HG03139 (cell line): ENCODE data around the gene MYPN.
"Not testable (repeated sequence)": the region's sequence is repeated elsewhere in the genome, so short reads cannot be mapped to it uniquely, and the experiment has no call there.

Source experiments
- ATAC-seq: cut with Tn5 transposase; IDR thresholded peaks from one replicate; pipeline ENCODE4 v1.9.1; 2021; ENCODE audit not compliant: unreplicated experiment

The MYPN gene

DNA sequence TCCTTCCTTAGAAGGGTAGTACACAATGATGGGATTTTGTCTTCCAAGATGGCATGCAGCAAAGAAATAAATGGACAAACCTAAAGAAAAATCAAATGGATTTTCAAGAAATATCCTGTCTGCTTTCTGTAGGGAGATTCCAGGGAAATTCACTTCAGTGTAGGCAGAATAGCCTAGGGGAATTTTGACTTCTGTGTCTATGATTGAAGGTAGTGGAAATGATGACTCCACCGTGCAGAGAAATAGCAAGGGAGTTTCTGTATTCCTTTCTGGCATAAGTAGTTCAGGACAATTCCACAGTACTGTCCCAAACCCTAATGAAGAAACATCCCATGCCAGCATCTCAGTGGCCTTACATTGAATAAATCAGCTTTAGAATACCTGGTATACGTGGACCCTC is 113.1 kb downstream of the MYPN start:
- ATAC-seq: no peak

DNA sequence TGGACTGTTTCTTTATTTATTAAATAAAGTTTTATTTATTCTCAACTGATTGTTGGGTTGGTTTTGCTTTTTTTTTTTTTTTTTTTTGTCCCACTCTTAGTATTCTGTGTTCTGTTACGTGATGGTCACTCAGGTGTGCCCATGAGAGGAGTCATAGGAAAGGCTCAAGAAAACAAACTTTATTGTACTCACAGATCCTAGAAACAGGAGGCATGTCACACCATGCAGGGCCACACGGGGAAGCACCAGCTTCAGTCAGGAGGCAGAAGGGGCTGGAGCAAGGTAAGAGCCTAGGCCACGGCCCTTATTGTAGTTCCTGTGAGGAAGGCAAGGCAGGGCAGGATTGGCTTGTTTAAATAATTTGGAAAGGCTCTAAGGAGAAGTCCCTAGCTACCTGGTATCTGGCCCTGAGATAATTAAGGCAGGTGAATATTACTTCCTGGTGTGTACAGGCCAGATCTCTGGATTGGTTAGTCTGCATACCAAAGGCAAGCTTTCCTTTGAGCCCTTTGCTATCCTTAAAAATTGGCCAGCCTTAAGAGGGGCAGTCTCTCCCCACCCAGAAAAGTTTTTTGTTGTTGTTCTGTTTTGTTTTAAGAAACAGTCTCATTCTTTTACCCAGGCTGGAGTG is 114.4 kb downstream of the MYPN start:
- ATAC-seq: no peak

DNA sequence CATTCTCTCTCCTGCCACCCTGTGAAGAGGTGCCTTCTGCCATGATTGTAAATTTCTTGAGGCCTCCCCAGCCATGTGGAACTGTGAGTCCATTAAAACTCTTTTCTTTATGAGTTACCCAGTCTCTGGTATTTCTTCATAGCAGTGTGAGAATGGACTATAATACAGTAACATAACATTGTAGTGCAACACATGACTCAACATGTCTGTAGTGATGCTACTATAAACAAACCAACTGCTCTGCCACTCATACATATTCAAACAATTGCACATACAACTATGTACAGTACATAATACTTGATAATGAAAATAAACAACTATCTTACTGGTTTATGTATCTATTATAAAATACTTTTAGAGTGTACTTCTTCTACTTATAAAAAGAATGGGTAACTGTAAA is 115.5 kb downstream of the MYPN start:
- no peak for ATAC-seq

DNA sequence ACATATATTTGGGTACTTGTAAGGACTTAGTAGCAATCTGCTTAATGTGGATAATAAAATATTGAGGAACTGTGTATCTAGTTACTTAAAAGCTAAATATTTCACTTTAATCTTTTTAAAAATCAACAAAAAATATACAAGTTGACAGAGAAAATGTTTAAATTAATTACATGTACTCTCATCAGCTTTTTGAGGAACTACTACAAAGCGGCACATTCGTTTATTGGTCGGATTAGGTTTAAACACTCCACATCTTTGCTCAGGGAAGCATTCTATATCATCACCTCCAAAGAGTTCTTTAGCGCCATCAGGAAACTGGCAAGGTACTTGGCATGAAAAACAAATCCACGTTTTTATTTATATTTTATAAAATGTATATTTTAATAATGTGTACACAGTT is 121.0 kb downstream of the MYPN start:
- no peak for ATAC-seq

DNA sequence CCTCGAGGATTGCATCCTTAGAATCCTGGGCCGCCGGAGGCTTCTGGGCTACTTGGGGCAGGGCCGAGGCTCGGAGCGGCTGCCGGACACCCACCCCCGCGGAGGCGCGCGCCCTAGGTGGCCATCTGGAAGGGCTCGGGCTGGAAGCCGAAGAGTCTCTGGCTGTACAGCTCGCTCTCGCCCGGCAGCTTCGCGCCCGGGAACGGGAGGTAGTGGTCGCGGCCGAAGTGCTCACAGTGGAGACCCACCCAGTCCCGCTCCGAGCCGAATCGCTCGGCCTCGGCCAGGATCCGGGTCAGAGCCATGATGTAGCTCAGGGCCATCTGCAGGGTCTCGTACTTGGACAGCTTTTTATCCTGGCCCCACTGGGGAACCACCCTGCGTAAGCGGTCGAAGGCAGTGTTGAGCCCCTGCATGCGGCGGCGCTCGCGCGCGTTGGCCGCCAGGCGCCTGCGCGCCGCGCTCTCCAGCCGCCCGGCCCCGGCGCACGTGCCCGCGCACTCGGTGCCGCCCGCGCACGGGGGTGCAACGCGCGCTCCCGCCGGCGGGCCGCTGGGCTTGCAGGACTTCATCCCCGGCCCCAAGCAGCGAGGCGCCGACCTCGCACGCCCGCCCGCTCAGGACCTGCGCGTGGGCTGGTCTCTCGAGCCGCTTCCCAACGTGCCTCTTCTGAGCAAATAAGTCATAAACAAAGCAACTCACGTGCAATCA is 122.0 kb downstream of the MYPN start:
- ATAC-seq: peak; percentile 91

DNA sequence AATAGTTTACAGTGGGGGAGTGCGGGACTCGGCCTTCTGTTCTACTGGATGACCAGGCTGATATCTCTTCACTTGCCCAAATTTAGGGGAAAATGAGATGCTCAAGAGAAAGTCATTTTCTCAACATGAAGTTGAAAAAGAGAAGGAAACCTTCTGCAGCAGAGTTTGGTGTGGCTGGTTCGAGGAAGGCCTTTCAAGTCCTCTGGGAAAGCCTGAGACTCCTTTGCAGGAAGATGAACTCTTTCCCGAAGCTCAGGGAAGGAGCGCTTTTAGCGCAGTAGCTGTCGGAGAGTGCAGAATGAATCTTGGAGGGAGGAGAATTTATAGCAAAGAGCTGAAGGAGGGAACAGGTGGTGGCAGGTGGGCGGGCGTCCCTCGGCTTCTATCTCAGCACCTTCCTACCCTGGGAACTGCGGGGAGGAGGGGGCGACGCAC is 122.5 kb downstream of the MYPN start, which contains the start of gene ATOH7:
Gene ATOH7 (minus strand): TSS at position 297 of the 435 bp plus-strand sequence. CDS start 436 bp downstream, outside the sequence.
- no peak for ATAC-seq

DNA sequence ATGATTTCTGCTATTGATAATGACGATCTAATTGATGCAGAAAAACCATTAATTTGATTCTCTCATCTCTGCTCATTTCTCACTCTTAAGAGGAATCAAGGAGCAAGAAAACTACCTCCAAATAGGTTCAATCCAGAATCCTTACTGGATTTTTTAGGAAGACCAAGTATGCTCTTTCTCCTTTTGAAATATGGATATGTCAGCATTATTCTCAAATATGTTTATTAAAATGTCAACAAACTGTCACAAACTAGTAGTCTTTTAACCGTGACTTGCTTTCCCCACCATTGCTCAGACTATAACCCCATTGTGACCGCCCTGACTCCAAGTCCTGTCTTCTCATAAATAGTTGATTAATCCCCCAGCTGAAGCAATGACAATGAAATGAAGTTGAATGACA is 123.8 kb downstream of the MYPN start:
- no peak for ATAC-seq

DNA sequence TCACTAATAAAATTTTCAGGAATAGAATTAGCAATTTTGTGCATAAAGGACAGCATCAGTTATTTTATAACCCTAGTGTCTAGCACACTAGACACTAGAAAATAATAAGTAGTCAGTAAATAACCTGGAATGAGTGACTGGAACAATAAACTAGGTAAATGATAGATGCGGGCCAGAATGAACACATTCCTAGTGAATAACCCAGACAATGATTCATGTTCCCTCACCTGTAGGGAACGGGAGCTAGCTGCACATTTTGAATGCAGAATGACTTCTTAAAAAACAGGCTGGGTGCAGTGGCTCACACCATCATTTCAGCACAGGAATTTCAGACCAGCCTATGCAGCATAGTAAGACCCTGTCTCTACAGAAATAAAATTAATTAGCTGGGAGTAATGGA is 125.8 kb downstream of the MYPN start:
- no peak for ATAC-seq

DNA sequence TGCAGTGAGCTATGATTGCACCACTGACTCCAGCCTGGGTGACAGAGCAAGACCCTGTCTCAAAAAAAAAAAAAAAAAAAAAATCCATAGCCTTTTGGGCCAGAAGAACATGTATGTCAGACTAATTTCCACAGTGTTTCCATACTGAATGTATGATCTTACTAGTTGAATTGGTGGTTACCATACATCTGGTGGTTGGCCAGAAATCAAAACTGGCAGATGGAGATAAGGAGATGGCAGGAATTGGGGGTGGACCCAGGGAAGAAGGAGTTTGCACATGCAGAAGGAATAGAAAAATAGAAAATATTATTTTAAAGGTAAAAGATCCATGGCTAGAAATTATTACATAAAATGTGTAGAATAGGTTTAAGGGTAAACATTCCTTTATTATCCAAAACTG is 126.3 kb downstream of the MYPN start:
- no peak for ATAC-seq

DNA sequence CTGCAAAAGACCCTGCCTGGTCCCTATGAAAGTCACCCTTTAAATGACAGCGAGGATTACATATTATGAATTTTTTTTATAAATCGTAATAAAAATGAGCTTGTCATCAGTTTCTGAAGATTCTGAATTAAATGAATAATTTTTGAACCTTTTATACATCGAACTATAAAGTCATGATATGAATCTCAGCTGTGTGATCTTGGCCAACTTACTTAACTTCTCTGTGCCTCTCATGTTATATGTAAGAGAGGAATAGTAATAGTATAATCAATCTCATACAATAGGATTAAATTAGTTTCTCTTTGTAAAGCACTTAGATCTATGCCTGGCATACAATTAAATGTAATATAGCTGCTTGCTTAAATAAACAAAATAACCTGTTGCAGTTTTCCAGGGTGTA is 127.9 kb downstream of the MYPN start:
- no peak for ATAC-seq

DNA sequence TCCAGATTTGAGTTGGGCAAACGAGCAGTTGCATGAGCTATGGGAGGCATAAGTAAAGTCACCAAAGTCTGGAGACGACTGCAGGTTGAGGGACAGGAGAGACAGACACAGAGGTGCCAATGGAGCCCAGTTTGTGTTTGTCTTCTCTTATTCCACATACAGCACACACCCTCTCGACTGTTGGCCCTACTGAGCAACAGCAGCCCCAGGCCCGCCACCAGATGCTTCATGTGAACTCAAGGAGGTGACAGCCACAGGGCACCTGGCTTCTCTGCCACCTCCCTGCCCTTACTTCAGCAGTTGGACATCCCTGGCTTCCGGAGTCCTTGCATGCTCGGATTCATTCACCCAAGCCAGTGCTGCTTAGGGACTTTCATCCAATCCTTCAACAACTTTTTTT is 129.1 kb downstream of the MYPN start:
- no peak for ATAC-seq

DNA sequence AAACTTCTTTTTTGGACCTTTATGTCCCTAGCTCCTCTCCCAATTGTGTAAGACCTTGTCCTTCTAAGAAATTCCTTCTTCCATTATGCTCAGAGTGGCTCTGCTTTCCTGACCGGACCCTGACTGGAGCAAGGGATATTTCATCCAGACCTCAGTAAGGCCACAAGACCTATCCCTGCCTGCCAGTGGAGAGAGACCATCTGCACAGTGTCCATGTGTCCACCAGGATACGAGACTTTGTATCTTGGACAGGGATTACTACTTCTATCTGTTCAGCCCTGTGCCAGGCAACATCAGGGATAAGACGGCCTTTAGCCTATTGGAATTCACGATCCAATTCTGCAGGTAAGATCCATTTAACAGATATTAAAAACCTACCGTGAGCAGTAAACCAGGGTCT is 129.8 kb downstream of the MYPN start:
- no peak for ATAC-seq

DNA sequence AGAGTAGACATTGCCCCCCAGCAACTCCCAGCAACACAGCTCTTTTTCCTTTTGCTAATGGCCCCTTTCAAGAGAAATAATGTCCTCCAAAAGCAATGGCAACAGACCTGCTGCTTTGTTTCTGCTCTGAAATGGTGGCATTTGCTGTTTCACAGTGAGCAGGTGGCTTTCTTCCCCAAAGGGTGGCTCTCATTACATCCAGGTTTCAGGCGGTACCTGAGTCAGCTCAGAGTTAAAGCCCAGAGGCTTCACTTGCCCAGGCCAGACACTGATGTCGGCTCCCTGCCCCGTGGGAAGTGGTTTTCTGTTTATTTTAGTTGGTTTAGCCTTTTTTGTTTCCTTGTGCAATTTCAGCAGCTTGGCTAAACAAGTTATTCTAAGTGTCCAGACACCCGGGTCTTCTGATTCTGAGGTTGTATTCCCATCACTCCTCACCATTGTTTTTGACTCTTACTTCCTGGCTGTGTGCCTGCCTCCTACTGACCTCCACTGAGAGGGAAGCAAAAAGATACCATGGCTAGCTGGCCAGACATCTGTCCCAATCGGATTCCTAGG is 130.4 kb downstream of the MYPN start:
- ATAC-seq: no peak

DNA sequence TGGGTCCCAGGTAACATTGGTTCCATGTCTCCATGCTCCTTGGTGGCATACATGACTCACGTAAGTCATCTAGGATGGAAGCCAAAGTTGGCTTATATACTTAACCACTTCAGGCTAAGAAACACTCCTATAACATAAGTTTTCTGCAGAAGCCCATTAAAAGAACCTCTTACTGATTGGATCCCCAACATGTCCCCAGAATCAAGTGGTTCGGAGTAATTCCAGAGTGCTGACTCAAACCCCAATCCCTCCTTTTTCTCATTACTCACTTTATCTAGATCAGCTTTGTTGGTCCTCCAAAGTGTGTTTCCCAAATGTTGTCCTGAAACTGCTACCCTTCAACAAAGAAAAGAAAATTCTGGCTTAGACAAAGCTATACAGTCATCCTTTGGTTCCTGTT is 132.8 kb downstream of the MYPN start:
- ATAC-seq: no peak

DNA sequence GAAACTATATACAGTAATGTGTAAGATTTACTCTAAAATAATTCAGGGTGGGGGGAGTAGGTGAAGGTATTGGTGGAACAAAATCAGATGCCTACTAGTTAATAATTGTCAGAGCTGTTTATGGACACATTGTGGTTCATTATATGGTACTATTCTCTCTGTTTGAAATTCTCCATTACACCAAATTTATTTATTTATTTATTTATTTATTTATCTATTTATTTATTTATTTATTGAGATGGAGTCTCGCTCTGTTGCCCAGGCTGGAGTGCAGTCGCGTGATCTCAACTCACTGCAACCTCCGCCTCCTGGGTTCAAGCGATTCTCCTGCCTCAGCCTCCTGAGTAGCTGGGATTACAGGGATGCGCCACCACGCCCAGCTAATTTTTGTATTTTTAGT is 137.1 kb downstream of the MYPN start:
- ATAC-seq: not testable (repeated sequence)

DNA sequence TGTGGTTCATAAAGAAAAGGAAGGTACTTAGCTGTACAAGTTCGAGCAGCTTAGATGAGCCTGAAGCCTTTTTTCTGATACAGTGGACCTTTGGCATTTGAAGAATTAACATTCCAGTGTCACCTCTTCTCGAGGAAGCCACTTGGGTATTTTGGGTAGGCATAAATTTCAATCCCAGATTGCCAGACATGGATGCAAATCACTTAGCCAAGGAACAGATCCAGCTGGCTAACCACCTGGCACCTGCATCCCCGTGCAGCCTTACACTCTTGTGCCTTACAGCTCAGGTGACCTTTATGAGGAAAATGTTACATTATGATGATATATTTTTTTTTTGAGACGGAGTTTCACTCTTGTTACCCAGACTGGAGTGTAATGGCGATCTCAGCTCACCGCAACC is 138.6 kb downstream of the MYPN start:
- no peak for ATAC-seq

DNA sequence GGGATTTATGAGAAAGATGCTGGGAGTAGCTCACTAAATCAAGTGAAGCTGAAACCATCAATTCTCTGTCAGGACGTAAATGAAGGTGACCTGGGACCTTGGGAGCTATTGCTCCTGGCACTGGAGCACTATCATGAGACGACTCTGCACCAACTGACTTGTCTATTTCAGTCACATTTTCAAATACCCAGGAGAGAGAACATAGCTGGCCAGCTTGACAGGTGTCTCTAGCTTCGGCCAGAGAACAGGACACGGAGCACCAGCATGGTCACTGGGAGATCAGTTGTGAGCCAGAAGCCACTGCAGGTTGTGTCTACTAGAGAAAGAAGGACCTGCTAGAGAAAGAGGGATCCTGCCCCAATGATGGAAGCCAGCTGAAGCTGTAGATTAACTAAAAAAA is 140.0 kb downstream of the MYPN start:
- no peak for ATAC-seq

DNA sequence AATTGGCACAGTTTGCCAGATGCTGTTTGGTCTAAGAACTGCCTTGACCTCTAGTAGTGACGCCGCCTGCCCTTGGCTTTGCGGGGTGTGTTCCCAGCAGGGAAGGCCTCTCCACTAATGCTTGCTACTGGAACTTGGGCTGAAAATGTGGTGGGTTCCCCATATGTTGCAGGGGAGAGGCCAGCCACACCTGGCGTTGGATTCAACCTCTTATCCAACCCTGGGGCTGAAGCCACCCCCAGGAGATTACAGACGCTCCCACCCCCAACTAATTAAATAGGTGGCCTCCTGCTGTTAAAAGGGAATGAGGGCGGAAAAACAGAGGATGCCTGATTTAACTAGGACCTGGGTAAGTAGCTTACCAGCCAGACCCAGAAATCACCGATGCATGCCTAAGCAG is 141.9 kb downstream of the MYPN start:
- ATAC-seq: no peak

DNA sequence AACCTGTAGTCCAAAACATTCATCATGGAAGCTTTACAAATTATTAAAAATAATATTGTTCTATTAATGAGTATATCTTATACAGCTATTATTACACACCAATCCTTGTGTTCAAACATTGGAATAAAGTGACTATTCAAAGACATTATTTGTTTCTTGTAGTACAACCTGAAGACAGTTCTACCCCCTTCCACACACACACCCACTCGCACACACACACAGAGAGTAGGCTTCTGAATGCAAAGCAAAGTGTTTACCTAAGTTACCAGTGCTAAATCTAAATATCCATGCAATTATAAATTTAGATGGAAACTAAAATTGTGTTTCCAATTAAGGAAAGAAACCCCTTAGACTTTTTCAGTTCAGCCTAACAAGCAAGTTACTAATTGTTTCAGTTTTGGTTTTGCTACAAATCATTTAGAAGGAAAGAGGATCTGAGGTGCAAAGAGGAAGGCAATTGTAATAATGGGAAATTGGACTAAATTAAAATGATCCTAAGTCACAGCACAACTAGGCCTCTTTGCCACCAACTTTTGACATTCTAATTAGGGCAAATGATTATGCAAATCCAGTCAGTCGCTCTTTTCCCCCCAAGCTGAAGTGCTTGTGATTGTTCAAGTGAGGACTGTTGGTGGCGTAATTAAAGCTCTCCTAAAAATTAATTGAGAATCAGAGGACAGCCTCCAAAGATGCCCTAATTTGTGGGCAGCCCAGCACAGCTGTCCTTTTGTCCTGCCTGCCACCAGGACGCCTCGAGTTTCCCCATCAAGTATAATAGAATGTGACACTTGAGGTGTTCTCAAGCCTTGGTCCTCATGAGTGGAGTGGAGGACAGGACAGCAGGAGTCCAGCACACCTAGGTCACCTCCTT is 142.6 kb downstream of the MYPN start:
- ATAC-seq: no peak

DNA sequence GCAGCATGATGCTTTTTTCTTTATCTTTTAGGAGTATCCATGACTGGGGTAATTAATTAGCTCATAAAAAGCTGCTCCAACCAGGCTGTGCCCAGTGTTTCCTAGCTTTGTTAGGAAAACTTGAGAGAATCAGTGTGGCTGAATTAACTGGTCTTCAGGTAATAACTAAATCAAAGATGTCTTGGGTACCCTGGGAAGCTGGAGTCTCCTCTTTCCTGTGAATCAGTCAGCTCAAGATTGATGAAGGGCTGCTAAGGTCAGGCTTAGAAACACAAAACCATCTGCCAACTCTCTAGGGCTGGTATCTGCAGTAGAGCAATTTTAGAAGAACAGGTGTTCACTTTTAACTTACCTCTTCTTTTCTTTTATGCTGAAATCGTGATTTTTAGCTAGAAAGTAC is 144.1 kb downstream of the MYPN start:
- ATAC-seq: no peak

DNA sequence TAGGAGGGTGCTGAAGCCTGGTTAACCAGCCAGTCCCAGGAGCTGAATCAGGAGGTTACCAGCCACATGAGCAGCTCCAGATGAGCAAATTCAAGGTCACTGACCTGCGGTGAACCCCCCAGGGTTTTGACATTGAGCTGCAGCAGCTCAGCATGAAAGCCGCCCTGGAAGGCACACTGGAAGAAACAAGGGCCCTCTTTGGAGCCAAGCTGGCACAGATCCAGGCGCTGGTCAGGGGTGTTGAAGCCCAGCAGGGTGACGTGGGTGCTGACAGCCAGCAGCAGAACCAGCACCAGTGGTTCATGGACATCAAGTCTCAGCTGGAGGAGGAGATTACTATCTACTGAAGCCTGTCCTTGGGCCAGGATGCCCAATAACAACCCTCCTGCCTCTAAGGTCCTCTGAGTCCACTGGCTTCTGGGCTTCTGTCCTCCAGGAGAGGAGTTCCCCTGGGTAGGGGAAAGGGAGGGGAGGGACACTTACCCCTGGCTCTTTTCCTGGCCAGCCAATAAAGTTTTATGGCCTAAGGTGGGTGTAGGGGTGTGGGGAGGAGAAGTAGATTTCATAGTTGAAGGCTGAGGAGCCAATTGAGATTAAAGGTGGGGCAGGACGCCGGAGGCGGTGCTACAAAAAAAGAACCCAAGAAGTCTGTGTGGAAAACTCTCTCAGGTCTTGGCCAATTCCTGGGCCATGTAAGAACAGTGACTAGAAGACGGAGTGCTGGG is 152.0 kb downstream of the MYPN start:
- ATAC-seq: no peak
